Aorta (tissue), 5 donors: ENCODE data around the gene TMEM17. TPM values are rescaled to one million over a fixed set of nuclear protein-coding genes. Genes with fewer than 3 reads are reported as not detected.

Experiments
- ATAC-seq: fragments of 200-7000 bp; cut with Tn5 transposase; one replicate; pipeline ENCODE4 v1.9.1; 2022; ENCODE audit warnings: moderate library complexity; ENCODE audit not compliant: low FRiP score
- DNase-seq, 2 donors: peaks; one replicate each; pipeline ENCODE4 v3.0.0-alpha.2; 2020
- H3K27ac ChIP-seq, 2 donors: one replicate each; pipeline ENCODE4 v1.5.1; 2013; ENCODE audit warnings: low read length in 2 of 2, mild to moderate bottlenecking in 2 of 2, moderate library complexity in 2 of 2, control low read depth in 1 of 2, inconsistent platforms in 1 of 2, low read depth in 1 of 2
- H3K27me3 ChIP-seq, 2 donors: one replicate each; pipeline ENCODE4 v1.6.1; 2013; ENCODE audit warnings: control low read depth in 1 of 2, low read length in 1 of 2, mild to moderate bottlenecking in 1 of 2, moderate library complexity in 1 of 2; ENCODE audit not compliant: insufficient read depth in 2 of 2, control insufficient read depth in 1 of 2
- H3K36me3 ChIP-seq, 2 donors: one replicate each; pipeline ENCODE4 v1.6.1; 2013; ENCODE audit warnings: control low read depth in 1 of 2, low read length in 1 of 2, mild to moderate bottlenecking in 1 of 2; ENCODE audit not compliant: insufficient read depth in 2 of 2, control insufficient read depth in 1 of 2
- H3K4me1 ChIP-seq, 2 donors: one replicate each; pipeline ENCODE4 v1.6.1; 2013; ENCODE audit warnings: low read length in 2 of 2, control low read depth in 1 of 2, mild to moderate bottlenecking in 1 of 2, moderate library complexity in 1 of 2; ENCODE audit not compliant: insufficient read depth in 2 of 2, control insufficient read depth in 1 of 2
- H3K4me3 ChIP-seq, 2 donors: one replicate each; pipeline ENCODE4 v1.5.1; 2013; ENCODE audit warnings: low read length in 2 of 2, control low read depth in 1 of 2, mild to moderate bottlenecking in 1 of 2
- H3K9me3 ChIP-seq: one replicate; pipeline ENCODE4 v1.6.1; 2013; ENCODE audit warnings: mild to moderate bottlenecking, low read length; ENCODE audit not compliant: control insufficient read depth
- WGBS, 2 donors: extraction: QIAGEN DNeasy Blood & Tissue Kit; methylation state at CpG; one replicate each; pipeline ENCODE4 v1.1.7; 2013; 5-methylcytosine and 5-hydroxymethylcytosine counted together
- intact Hi-C, 2 donors: fragments of 100-400 bp; cut with DNase I; formaldehyde crosslinking; loops; one replicate each; pipeline versions ENCODE4 v1.14.2 to v1.15.0; 2022
- polyA plus RNA-seq, 2 donors: library from polyadenylated mRNA; stranded (reverse); fragments of 200-250 nt; gene quantifications; one replicate each; pipeline ENCODE4 v1.2.3, GENCODE V29; 2013
- total RNA-seq, 2 donors: library from RNA; stranded (reverse); fragmentation: NEBNext Ultra II Directional; extraction: Animal tissue kit (Norgen Biotek cat#: 25700); gene quantifications; one replicate each; pipeline ENCODE4 v1.2.1, GENCODE V29; 2021
- donor health status: healthy with polysubstance abuse.
- donor health status: Bipolar disorder and iron deficiency.
- donor health status: DM: no; HTN: no; CAD: no.
- donor health status: DM: no; HTN: no; CAD: no.
- donor health status: DM: yes; HTN: yes; CAD: no.

The TMEM17 gene
- total and polyA plus RNA-seq, 4 donors = 0.79 to 1.1 (median 1.1) TPM; not detected in 1

DNA sequence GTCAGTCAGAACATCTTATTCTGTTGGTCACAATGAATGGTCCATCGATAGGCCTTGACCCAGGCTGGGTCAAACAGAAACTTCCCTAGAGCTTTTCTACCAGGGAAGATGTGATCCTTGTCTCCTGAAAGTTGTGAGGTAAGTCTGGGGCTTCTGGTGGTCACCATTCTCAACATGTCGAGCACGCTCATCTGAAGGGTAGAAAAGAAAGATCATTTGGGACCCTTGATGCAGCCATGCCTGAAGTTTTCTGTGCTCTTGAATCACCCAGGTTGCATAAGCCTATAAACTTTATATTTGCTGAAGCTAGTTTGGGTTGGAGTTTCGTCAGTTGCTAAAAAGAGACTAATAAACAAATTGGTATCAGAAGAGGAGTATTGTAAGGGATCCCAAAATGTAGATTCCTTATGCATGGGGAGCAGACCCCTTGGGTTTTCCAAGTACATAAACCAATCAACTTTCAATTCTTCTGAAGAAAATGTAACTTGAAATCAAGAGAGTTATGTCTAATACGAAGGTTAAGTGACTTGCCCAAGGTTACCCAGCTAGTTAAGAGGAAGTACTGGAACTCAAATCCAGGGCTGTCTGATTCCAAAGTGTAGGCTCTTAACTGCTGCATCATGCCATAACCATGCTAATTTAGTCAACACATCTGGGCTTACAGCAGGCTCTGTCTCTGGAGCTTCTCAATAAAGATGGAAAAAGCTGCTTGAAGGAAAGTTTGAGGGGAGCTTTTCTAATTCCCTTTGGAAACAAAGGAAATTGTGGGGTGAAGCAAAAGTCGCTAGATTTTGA, 23.2 kb downstream of the TMEM17 start:
- Histone ChIP-seq H3K27ac (no peak overlapping the region), H3K9me3 (no peaks in the 10 kb centered on the region), H3K36me3 (no peaks in the 10 kb centered on the region), H3K4me3 (no peak overlapping the region), H3K27me3 (no peaks in the 10 kb centered on the region), H3K4me1 (peaks cover 0 to 4% of the 10 kb centered on the region in 2 donors)
- ATAC-seq = no peak
- WGBS, 2 donors = 97 to 99% methylated on average over 6 of the region's 6 CpGs
- intact Hi-C loops = no loop called here
- DNase-seq = no peak

DNA sequence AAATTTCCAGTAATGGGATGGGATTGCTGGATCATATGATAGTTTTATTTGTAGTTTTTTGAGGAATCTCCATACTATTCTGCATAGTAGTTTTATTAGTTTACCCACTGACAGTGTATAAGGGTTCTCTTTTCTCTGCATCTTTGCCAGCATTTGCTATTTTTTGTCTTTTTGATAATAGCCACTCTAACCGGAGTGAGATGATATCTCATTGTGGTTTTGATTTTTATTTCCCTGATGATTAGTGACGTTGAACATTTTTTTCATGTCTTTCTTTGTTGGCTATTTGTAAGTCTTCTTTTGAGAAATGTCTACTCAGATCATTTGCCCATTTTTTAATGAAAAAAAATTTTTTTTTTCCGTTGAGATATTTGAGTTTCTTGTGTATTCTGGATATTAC, 26.1 kb downstream of the TMEM17 start:
- Histone ChIP-seq H3K27me3 (no peaks in the 10 kb centered on the region), H3K4me1 (peaks cover 0 to 1% of the 10 kb centered on the region in 2 donors), H3K4me3 (no peak overlapping the region), H3K9me3 (no peaks in the 10 kb centered on the region), H3K36me3 (no peaks in the 10 kb centered on the region), H3K27ac (no peak overlapping the region)
- DNase-seq (no peak), ATAC-seq (no peak)
- WGBS, 2 donors = 89 to 91% methylated on average over 3 of the region's 3 CpGs
- intact Hi-C loops = no loop called here

GRCh38 chr2:62478093-62478580, 27.9 kb downstream of the TMEM17 start:
- DNase-seq = no peak
- ATAC-seq = peak; percentile 68
- intact Hi-C loops = no loop called here
- no peaks in the 10 kb centered on the region for H3K9me3 ChIP-seq
- H3K27ac ChIP-seq = no peak overlapping the region
- 77 to 85% methylated on average over 3 of the region's 3 CpGs for WGBS, 2 donors
- H3K27me3 ChIP-seq = no peaks in the 10 kb centered on the region
- H3K36me3 ChIP-seq = no peaks in the 10 kb centered on the region
- H3K4me3 ChIP-seq = no peak overlapping the region
- H3K4me1 ChIP-seq = peaks cover 0 to 2% of the 10 kb centered on the region in 2 donors

DNA sequence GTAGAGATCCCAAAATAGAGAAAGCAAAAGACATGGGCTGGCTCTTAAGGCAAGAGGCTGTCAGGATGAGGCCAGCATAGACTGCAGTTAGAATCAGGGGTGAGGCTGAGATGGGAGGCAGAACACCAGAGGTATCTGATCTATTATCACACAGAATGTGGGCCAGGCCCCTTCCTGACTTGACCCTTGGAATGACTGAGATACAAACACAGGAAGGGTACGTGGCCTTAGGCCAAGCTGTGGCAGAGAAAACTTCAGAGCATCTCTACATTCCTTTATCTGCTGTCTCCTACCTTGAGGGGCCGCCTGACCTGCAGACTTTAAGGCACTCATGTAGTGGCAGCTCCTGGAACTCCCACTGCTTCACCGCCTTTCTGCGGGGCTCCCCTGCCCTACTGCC, 28.4 kb downstream of the TMEM17 start:
- H3K27me3 ChIP-seq = no peaks in the 10 kb centered on the region
- H3K36me3 ChIP-seq = no peaks in the 10 kb centered on the region
- H3K4me3 ChIP-seq = no peak overlapping the region
- H3K27ac ChIP-seq = no peak overlapping the region
- H3K9me3 ChIP-seq = no peaks in the 10 kb centered on the region
- ATAC-seq (no peak), DNase-seq (no peak)
- peaks cover 0 to 2% of the 10 kb centered on the region in 2 donors for H3K4me1 ChIP-seq
- intact Hi-C loops = no loop called here
- 98 to 100% methylated on average over 4 of the region's 4 CpGs for WGBS, 2 donors

GRCh38 chr2:62475172-62476011, 30.6 kb downstream of the TMEM17 start:
- H3K9me3 ChIP-seq = no peaks in the 10 kb centered on the region
- 3 to 12% methylated on average over 21 of the region's 21 CpGs for WGBS, 2 donors
- H3K27ac ChIP-seq = no peak overlapping the region
- H3K27me3 ChIP-seq = no peaks in the 10 kb centered on the region
- intact Hi-C loops = no loop called here
- H3K4me3 ChIP-seq = peak overlapping the region in 1 of 2 donors; percentile 12
- H3K36me3 ChIP-seq = no peaks in the 10 kb centered on the region
- H3K4me1 ChIP-seq = peaks cover 0 to 2% of the 10 kb centered on the region in 2 donors
- ATAC-seq (no peak), DNase-seq (no peak)

- WGBS, 2 donors = 43 to 57% methylated on average over 4 of the region's 4 CpGs
- DNase-seq = no peak
- ATAC-seq = no peak
Observed at GRCh38 chr2:62474176-62474575, 31.8 kb downstream of the TMEM17 start.

DNA sequence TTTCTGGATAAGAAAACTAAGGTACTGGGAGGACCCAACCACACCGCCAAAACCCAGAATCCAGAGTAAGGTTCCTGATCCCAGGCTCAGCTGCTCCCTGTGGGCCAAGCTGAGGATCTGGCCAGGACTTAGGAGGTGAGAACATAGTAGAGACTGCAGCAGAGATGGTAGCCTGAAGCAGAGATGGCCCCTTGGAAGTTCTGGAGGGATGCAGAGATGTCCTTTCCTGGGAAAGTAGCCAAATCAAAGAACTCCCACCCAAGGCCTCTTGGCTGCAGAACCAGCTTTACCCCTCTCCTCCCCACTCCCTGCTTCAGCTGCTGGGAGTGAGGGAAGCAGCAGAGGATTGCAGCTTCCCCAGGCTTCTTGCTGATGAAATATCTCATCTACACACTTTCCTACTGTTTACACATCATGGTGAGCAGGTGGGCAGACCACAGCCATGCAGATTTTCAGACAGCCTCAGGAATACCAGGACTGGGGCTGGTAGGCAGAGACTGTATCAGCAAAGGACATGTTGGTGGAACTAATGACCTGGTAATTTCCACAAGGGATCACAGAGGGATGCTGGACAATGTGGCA, 32.7 kb downstream of the TMEM17 start:
- intact Hi-C loops = no loop called here
- no peaks in the 10 kb centered on the region for H3K36me3 ChIP-seq
- ATAC-seq (no peak), DNase-seq (no peak)
- H3K4me3 ChIP-seq = no peak overlapping the region
- no peak overlapping the region for H3K27ac ChIP-seq
- peaks cover 0 to 2% of the 10 kb centered on the region in 2 donors for H3K4me1 ChIP-seq
- H3K27me3 ChIP-seq = no peaks in the 10 kb centered on the region
- H3K9me3 ChIP-seq = no peaks in the 10 kb centered on the region
- WGBS, 2 donors = 100% methylated on average over 1 of the region's 1 CpG

More at GRCh38 chr2:62474176-62474575, 31.8 kb downstream of the TMEM17 start:
- Histone ChIP-seq H3K27ac (no peak overlapping the region), H3K27me3 (no peaks in the 10 kb centered on the region), H3K9me3 (no peaks in the 10 kb centered on the region), H3K4me3 (no peak overlapping the region), H3K4me1 (peaks cover 0 to 2% of the 10 kb centered on the region in 2 donors), H3K36me3 (no peaks in the 10 kb centered on the region)
- intact Hi-C loops = no loop called here

GRCh38 chr2:62472312-62472711, 33.7 kb downstream of the TMEM17 start:
- 20 to 30% methylated on average over 2 of the region's 2 CpGs for WGBS, 2 donors
- Histone ChIP-seq H3K36me3 (no peaks in the 10 kb centered on the region), H3K4me1 (peaks cover 0 to 2% of the 10 kb centered on the region in 2 donors), H3K9me3 (no peaks in the 10 kb centered on the region), H3K4me3 (no peak overlapping the region), H3K27me3 (no peaks in the 10 kb centered on the region), H3K27ac (no peak overlapping the region)
- peak; percentile 26 for ATAC-seq
- intact Hi-C loops = no loop called here
- DNase-seq = no peak
